HG03280 (cell line): ENCODE measurements around the gene RNF115.
A peak's percentile ranks its signal among the peaks of the same experiment; 100 is the strongest.
"Not testable (repeated sequence)": the region's sequence is repeated elsewhere in the genome, so short reads cannot be mapped to it uniquely, and the experiment has no call there.

Experiments used
- ATAC-seq: cut with Tn5 transposase; IDR thresholded peaks from one replicate; pipeline ENCODE4 v1.9.1; 2021; ENCODE audit warnings: mild to moderate bottlenecking, moderate library complexity; ENCODE audit not compliant: unreplicated experiment

The RNF115 gene

GRCh38 chr1:145747398-145748247, 76.3 kb downstream of the RNF115 start:
- no peak for ATAC-seq

- ATAC-seq, result no peak
Measured at GRCh38 chr1:145740269-145740668, 83.6 kb downstream of the RNF115 start.

GRCh38 chr1:145736191-145736590, 87.7 kb downstream of the RNF115 start:
- no peak for ATAC-seq

- no peak for ATAC-seq
Measured at GRCh38 chr1:145730900-145731299, 93.0 kb downstream of the RNF115 start.

- no peak for ATAC-seq
Measured at GRCh38 chr1:145730467-145730866, 93.4 kb downstream of the RNF115 start.

GRCh38 chr1:145729666-145730436, 94.0 kb downstream of the RNF115 start:
- no peak for ATAC-seq

GRCh38 chr1:145729196-145729595, 94.7 kb downstream of the RNF115 start:
- no peak for ATAC-seq

- not testable (repeated sequence) for ATAC-seq
Measured at GRCh38 chr1:145726193-145726592, 97.7 kb downstream of the RNF115 start.

GRCh38 chr1:145720878-145721671, 102.8 kb downstream of the RNF115 start:
- ATAC-seq, result peak; percentile 62

GRCh38 chr1:145720556-145720877, 103.4 kb downstream of the RNF115 start:
- ATAC-seq, result no peak

GRCh38 chr1:145719230-145720079, 104.4 kb downstream of the RNF115 start, which contains the start of gene CD160:
TSS of gene CD160 (plus strand) at chr1:145719499. CDS start at chr1:145728328, 8,829 bp downstream.
- no peak for ATAC-seq

- ATAC-seq, result not testable (repeated sequence)
Measured at GRCh38 chr1:145718465-145718864, 105.4 kb downstream of the RNF115 start.

- no peak for ATAC-seq
Measured at GRCh38 chr1:145717833-145718232, 106.1 kb downstream of the RNF115 start.

- no peak for ATAC-seq
Measured at GRCh38 chr1:145716641-145717345, 107.1 kb downstream of the RNF115 start.

GRCh38 chr1:145714524-145715111, 109.3 kb downstream of the RNF115 start:
- ATAC-seq, result no peak

- no peak for ATAC-seq
Measured at GRCh38 chr1:145711213-145711651, 112.7 kb downstream of the RNF115 start.

- no peak for ATAC-seq
Measured at GRCh38 chr1:145710291-145711027, 113.4 kb downstream of the RNF115 start.

GRCh38 chr1:145708063-145708462, 115.8 kb downstream of the RNF115 start:
- no peak for ATAC-seq
